Skeletal muscle satellite cell (primary cell): ENCODE data around the gene SAE1.

Experiments
- H3K27me3 ChIP-seq: 2 replicates; pipeline ENCODE4 v1.7.0; 2013; ENCODE audit warnings: low read length; ENCODE audit not compliant: control insufficient read depth, insufficient read depth
- H3K36me3 ChIP-seq: 2 replicates; pipeline ENCODE4 v1.7.0; 2013; ENCODE audit warnings: mild to moderate bottlenecking, control low read depth, low read length; ENCODE audit not compliant: insufficient read depth
- H3K4me1 ChIP-seq: 2 replicates; pipeline ENCODE4 v1.7.0; 2013; ENCODE audit warnings: low read length; ENCODE audit not compliant: control insufficient read depth, insufficient read depth
- H3K4me2 ChIP-seq: 2 replicates; pipeline ENCODE4 v1.7.0; 2013; ENCODE audit warnings: mild to moderate bottlenecking, low read length
- H3K4me3 ChIP-seq: 2 replicates; pipeline ENCODE4 v1.7.0; 2013; ENCODE audit warnings: low read length
- H3K9ac ChIP-seq: 2 replicates; pipeline ENCODE4 v1.7.0; 2013; ENCODE audit warnings: mild to moderate bottlenecking, low read depth, low read length, moderate library complexity
- H3K9me3 ChIP-seq: replicated peaks from 2 replicates; pipeline ENCODE4 v1.7.0; 2013; ENCODE audit warnings: mild to moderate bottlenecking, control low read depth, low read length

The SAE1 gene

DNA sequence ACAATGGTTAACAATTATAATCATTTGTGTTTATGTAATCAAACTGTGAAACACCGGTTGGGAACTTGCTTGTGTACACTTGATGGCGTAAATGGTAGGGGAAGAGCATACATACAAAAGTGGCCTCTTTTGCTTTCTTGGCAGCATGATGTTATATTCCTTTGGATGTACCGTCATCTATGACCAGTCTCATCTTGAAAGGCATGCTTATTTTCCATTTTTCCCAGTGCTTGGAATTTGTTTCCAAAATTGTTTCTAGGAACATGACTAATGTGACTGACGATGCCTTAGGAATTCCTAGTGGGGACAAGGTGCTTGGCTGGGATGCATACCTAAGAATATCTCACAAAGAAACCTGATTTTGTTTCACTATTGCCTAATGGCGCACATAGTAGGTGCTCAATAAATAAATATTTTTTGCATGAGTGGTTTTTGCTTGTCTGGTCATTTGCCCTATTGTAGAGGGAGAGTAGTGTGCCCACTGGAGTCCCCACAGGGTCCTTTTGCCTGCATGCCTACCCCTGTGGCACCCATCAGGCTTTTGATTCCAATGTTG lies 45.5 kb downstream of the SAE1 start:
- peak overlapping the region; percentile 44 for H3K4me2 ChIP-seq
- no peaks in the 10 kb centered on the region for H3K9me3 ChIP-seq
- peaks cover 46% of the 10 kb centered on the region for H3K36me3 ChIP-seq
- peak overlapping the region; percentile 56 for H3K9ac ChIP-seq
- no peaks in the 10 kb centered on the region for H3K27me3 ChIP-seq
- peaks cover 26% of the 10 kb centered on the region for H3K4me1 ChIP-seq
- H3K4me3 ChIP-seq, result no peak overlapping the region

DNA sequence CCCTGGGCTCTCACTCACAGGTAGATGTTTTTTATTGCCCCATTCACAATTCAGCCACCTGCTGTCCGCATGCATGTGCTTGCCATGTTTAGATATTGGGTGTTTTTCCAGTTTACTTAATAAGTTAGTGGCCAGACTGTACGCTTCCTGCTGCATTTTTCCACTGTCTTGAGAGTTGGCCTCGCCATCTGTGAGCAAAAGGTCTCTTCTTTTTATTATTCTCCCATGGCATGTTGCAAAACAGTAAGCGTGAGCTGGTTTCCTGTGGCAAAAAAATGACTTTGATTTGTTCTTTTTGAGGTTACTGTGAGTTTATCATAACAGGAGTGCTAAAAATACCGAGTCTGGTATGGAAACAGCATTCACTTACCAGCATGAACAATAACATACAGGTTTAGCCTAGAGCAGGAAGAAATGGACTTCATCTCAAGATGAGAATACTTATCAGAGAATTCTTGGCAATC lies 46.0 kb downstream of the SAE1 start:
- Histone ChIP-seq H3K9ac (peak overlapping the region; percentile 56), H3K4me2 (peak overlapping the region; percentile 64), H3K36me3 (peaks cover 46% of the 10 kb centered on the region), H3K4me1 (peaks cover 26% of the 10 kb centered on the region), H3K27me3 (no peaks in the 10 kb centered on the region), H3K4me3 (no peak overlapping the region), H3K9me3 (no peaks in the 10 kb centered on the region)

DNA sequence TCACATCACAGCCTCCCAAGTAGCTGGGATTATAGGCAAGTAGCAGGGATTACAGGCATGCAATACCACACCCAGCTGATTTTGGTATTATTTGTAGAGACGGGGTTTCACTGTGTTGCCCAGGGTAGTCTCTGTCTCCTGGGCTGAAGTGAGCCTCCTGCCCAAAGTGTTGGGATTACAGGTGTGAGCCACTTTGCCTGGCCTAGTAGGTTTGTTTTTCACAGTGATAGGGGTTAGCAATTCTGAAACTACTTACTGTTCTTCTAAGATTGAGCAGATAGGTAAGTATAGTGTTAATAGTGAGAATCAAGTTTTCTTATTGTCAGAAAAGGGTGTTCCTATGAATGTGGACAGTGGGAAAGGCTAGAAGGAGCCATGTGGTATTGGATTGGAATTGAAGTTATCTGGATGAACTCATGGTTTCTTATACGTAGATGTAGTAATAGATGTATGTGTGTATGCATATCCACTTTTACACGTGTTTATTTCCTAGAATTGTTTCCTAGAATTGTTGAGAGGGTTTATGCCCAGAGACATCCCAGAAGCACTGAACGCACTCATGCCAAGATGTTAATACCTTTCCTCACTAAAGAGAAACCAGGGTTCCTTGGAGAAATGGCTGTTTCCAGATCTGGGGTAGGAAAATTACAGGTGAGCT lies 49.1 kb downstream of the SAE1 start:
- H3K4me3 ChIP-seq, result no peak overlapping the region
- H3K4me2 ChIP-seq, result no peak overlapping the region
- peaks cover 51% of the 10 kb centered on the region for H3K36me3 ChIP-seq
- H3K27me3 ChIP-seq, result no peaks in the 10 kb centered on the region
- H3K9ac ChIP-seq, result no peak overlapping the region
- no peaks in the 10 kb centered on the region for H3K9me3 ChIP-seq
- H3K4me1 ChIP-seq, result peaks cover 26% of the 10 kb centered on the region

DNA sequence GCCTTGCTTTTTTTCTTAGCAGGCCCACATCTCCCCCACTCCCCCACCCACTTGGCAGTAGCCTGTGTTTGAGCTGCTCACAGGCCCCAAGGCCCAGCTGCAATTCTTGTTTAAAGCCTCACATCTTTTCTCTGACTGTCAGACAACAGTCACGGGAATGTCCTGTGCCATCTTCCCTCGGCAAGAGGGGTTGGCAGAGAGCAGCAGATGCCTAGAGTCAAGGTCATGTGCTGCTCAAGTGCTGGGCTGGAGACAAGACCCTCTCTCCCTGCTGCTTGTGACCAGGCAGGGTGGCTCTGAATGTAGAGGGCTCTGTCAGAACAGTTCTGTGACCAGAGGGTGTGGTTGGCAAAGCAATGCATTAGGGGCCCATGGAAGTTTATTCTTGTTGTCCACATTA lies 53.0 kb downstream of the SAE1 start:
- Histone ChIP-seq H3K9me3 (no peaks in the 10 kb centered on the region), H3K4me3 (no peak overlapping the region), H3K36me3 (peaks cover 55% of the 10 kb centered on the region), H3K9ac (no peak overlapping the region), H3K4me1 (no peaks in the 10 kb centered on the region), H3K27me3 (no peaks in the 10 kb centered on the region), H3K4me2 (no peak overlapping the region)

DNA sequence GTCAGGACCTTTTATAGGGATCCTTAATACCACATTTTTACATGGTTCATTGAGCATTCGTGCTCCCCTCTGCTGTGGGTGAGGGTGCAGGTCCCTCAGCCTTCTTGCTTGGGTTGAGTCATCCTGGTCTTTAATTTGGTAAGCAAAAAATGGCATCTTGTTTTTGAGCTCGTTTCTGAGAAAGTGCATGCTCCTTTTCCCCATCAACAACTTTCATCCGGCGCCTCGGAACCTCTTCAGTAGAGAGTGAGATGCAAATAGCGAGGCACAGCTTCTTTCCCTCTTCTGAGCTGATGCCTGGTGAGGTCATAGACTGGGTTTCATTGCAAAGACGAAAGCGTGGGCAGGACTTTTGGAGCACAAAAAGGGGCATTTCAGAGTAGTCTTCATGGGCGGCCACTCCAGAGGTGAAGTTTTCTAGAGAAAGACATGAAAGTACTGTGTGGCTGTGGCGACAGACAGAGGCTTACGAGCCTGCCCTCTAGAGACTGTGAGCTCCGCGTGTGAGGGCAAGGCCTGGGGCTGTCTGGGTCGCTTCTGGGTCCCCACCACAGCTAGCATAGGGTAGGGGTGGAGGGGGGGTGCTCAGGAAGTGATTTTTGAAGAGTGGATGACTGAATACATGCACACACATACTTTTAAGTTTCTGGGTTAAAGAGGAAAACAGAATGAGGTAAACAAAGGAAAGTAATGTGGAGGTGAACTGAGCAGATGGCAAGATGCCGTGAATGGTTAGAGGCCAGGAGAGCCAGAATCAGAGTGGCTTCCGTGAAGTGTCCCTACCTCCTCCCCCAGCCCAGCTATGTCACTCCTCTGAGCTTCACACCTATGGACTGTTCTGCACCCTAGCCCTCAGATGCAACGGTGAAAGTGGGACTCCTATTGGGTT lies 56.1 kb downstream of the SAE1 start:
- no peak overlapping the region for H3K4me2 ChIP-seq
- no peaks in the 10 kb centered on the region for H3K9me3 ChIP-seq
- H3K4me3 ChIP-seq, result no peak overlapping the region
- peaks cover 43% of the 10 kb centered on the region for H3K36me3 ChIP-seq
- no peak overlapping the region for H3K9ac ChIP-seq
- peaks cover 27% of the 10 kb centered on the region for H3K4me1 ChIP-seq
- H3K27me3 ChIP-seq, result no peaks in the 10 kb centered on the region

DNA sequence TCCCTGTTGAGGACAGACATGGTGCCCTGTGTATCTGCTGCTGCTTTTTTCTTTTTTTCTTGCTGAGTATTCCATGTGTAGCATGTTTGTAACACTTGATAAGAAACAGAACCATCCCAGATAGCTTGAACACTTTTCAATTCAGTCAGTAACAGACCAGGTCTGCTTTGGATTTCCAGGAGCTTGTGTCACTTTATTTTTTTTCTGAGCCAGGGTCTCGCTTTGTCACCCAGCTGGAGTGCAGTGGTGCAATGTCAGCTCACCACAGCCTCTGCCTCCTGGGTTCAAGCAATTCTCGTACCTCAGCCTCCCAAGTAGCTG lies 56.7 kb downstream of the SAE1 start:
- Histone ChIP-seq H3K4me1 (peaks cover 27% of the 10 kb centered on the region), H3K4me3 (no peak overlapping the region), H3K9me3 (no peaks in the 10 kb centered on the region), H3K9ac (no peak overlapping the region), H3K36me3 (peaks cover 37% of the 10 kb centered on the region), H3K4me2 (no peak overlapping the region), H3K27me3 (no peaks in the 10 kb centered on the region)

DNA sequence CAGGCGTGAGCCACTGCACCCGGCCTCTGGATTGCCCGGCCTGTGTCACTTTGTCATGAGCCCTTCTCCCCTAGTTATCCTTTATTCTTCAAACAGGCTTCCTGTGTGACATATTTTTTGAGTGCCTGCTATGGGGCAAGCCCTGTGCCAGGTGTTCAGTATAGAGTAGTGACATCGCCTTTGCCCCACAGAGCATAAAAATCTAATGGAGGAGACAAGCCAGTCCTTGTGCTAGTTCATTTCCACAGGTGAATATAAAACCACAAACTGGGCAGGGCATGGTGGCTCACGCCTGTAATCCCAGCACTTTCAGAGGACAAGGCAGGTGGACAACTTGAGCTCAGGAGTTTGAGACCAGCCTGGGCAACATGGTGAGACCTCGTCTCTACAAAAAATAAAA lies 57.2 kb downstream of the SAE1 start:
- Histone ChIP-seq H3K9ac (no peak overlapping the region), H3K4me1 (peaks cover 27% of the 10 kb centered on the region), H3K4me2 (no peak overlapping the region), H3K27me3 (no peaks in the 10 kb centered on the region), H3K9me3 (no peaks in the 10 kb centered on the region), H3K36me3 (peaks cover 33% of the 10 kb centered on the region), H3K4me3 (no peak overlapping the region)

DNA sequence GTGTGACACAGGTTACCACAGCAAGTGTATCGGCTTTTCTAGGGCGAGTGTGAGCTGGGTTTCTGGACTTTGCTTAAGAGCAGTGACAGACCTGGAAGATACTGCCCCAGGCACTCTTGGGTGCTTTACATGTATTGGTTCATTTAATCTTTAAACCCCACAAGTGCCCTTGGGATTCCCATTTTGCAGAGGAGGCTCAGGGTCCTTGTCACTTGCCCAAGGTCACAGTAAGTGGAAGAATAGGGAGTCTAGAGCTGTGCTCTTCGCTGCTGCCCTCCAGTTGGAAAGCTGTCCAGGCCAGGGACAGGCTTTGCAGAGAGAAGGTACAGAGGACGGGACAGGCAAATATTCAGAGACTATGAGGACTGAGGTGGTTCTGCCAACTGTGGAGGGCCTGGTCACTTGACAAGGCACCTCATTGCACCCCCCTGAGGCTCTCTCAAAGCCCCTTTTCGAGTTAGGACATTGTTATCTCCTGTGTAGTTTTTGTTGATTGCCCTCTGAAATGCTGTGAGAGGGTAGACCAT lies 57.9 kb downstream of the SAE1 start:
- H3K9me3 ChIP-seq, result no peaks in the 10 kb centered on the region
- H3K36me3 ChIP-seq, result peaks cover 29% of the 10 kb centered on the region
- no peaks in the 10 kb centered on the region for H3K27me3 ChIP-seq
- peaks cover 27% of the 10 kb centered on the region for H3K4me1 ChIP-seq
- H3K4me2 ChIP-seq, result no peak overlapping the region
- no peak overlapping the region for H3K4me3 ChIP-seq
- no peak overlapping the region for H3K9ac ChIP-seq

DNA sequence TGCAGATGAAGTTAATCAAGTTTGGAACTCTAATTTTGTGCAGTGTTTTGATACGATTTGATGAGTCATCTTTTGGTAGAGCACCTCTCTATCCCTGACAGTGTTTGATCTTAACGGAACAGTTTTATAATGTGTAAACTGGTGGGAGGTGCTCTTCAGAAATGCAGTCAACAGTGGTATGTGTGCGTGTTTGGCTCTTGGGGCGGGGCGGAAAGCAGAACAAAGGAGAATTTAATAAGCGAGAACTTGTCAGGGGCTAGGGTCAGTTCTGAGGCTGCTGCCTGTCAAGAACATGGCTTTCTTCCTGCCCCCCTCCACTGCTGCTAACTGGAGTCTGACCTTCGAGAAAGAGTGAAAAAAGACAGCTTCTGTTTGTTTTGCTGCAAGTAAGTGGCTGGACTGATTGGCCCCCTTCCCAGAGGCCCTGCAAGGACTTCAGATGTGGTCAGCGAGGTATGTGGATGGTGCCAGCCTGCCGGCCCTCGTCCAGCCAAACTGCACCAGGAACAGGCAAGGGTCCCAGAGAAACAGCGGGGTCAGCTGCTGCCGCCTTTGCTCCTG lies 59.6 kb downstream of the SAE1 start:
- H3K4me3 ChIP-seq, result peak overlapping the region; percentile 20
- peaks cover 26% of the 10 kb centered on the region for H3K36me3 ChIP-seq
- H3K9ac ChIP-seq, result peak overlapping the region; percentile 53

DNA sequence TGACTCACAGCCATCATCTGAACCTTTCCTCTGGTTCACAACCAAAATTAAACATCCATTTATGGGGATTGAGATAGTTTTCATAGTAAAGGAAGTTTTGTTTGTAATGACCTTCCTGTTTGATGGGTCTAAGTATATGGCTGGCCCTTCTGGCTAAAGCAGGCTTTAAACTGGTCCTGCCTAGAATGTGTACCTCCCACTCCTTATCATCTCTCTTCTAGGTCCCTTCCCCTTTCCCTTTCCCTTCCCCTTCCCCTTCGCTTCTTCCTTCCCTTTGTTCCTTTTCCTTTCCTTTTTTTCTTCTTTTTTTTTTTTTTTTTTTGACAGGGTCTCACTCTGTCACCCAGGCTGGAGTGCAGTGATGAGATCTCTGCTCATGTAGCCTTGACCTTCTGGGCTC lies 64.8 kb downstream of the SAE1 start:
- H3K36me3 ChIP-seq, result peaks cover 26% of the 10 kb centered on the region

More for the DNA sequence above, 59.6 kb downstream of the SAE1 start:
- peak overlapping the region; percentile 63 for H3K4me2 ChIP-seq
- no peaks in the 10 kb centered on the region for H3K27me3 ChIP-seq
- peaks cover 27% of the 10 kb centered on the region for H3K4me1 ChIP-seq
- H3K9me3 ChIP-seq, result no peaks in the 10 kb centered on the region

DNA sequence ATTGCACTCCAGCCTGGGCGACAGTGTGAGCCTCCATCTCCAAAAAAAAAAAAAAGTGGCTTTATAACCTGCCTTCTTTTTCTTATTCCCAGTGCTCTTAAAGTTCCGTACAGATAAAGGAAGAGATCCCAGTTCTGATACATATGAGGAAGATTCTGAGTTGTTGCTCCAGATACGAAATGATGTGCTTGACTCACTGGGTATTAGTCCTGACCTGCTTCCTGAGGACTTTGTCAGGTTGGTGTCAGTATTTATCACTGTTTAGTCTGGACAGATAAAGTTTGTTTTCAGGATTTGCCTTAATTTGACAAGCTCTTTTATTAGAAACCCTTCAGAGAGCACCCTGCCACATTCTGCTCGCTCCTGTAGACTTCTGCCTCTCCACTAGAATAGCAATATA lies 66.5 kb downstream of the SAE1 start:
- no peaks in the 10 kb centered on the region for H3K4me1 ChIP-seq
- H3K9me3 ChIP-seq, result no peaks in the 10 kb centered on the region
- no peak overlapping the region for H3K4me3 ChIP-seq
- H3K27me3 ChIP-seq, result no peaks in the 10 kb centered on the region
- no peak overlapping the region for H3K9ac ChIP-seq
- peaks cover 24% of the 10 kb centered on the region for H3K36me3 ChIP-seq
- H3K4me2 ChIP-seq, result no peak overlapping the region

More for the DNA sequence above, 64.8 kb downstream of the SAE1 start:
- Histone ChIP-seq H3K4me2 (no peak overlapping the region), H3K9ac (no peak overlapping the region), H3K4me3 (no peak overlapping the region), H3K9me3 (no peaks in the 10 kb centered on the region), H3K27me3 (no peaks in the 10 kb centered on the region), H3K4me1 (peaks cover 11% of the 10 kb centered on the region)
